WTC11 (cell line): ENCODE data around the gene LRRN1. TPM values are rescaled to one million over a fixed set of nuclear protein-coding genes. Genes with fewer than 3 reads are reported as not detected.

Experiments
- ATAC-seq: fragments of 200-7000 bp; cut with Tn5 transposase; 2 replicates; pipeline ENCODE4 v1.10.0; 2021; ENCODE audit warnings: mild to moderate bottlenecking, moderate library complexity
- CTCF ChIA-PET: fragments of 300-600 bp; sonication (Branson Sonifier 250); formaldehyde crosslinking; loops from one replicate; lab custom pipeline; 2021; ENCODE audit warnings: antibody characterized with exemption; lab: Charles Lee
- POLR2A ChIA-PET: fragments of 350-600 bp; sonication (Branson Sonifier 250); formaldehyde crosslinking; loops from one replicate; lab custom pipeline; 2021; ENCODE audit warnings: antibody characterized with exemption; lab: Charles Lee
- DNase-seq: peaks from one replicate; pipeline ENCODE4 v3.0.0; 2021; ENCODE audit warnings: low spot score
- H3K27ac Mint-ChIP-seq: 2 replicates; pipeline ENCODE4 v1.8.0; 2021; ENCODE audit warnings: mixed read lengths
- H3K27me3 Mint-ChIP-seq: 2 replicates; pipeline ENCODE4 v1.8.0; 2021; ENCODE audit warnings: low read depth, mild to moderate bottlenecking, moderate library complexity, mixed read lengths
- H3K36me3 Mint-ChIP-seq: 2 replicates; pipeline ENCODE4 v1.8.0; 2021; ENCODE audit warnings: mixed read lengths
- H3K4me1 Mint-ChIP-seq: 2 replicates; pipeline ENCODE4 v1.8.0; 2022; ENCODE audit warnings: mixed read lengths
- H3K4me3 Mint-ChIP-seq: 2 replicates; pipeline ENCODE4 v1.8.0; 2021; ENCODE audit warnings: mild to moderate bottlenecking, moderate library complexity, mixed read lengths
- H3K9me3 Mint-ChIP-seq: 2 replicates; pipeline ENCODE4 v1.8.0; 2021; ENCODE audit warnings: mixed read lengths
- ATF1 ChIP-seq: sonication (generic); formaldehyde crosslinking; IDR thresholded peaks from 2 replicates; pipeline ENCODE4 v1.8.1; 2023; ENCODE audit warnings: mild to moderate bottlenecking, moderate library complexity, missing genetic modification reagents
- ATF3 ChIP-seq: sonication (generic); formaldehyde crosslinking; conservative IDR thresholded peaks from 2 replicates; pipeline ENCODE4 v1.8.1; 2022; ENCODE audit warnings: mild to moderate bottlenecking, missing genetic modification reagents
- FOXJ3 ChIP-seq: sonication (generic); formaldehyde crosslinking; IDR thresholded peaks from 2 replicates; pipeline ENCODE4 v1.9.0; 2021; ENCODE audit warnings: missing genetic modification reagents, mild to moderate bottlenecking, borderline replicate concordance
- GTF2I ChIP-seq: fragments of 250-450 bp; sonication (Bioruptor Pico); conservative IDR thresholded peaks from 2 replicates; pipeline ENCODE4 v1.4.0; 2021; ENCODE audit warnings: mild to moderate bottlenecking
- NFYB ChIP-seq: sonication (generic); formaldehyde crosslinking; conservative IDR thresholded peaks from 2 replicates; pipeline ENCODE4 v1.8.0; 2022; ENCODE audit warnings: low read depth, missing genetic modification reagents
- NR1H2 ChIP-seq: sonication (generic); formaldehyde crosslinking; IDR thresholded peaks from 2 replicates; pipeline ENCODE4 v1.9.0; 2021; ENCODE audit warnings: mild to moderate bottlenecking, moderate library complexity, missing genetic modification reagents
- TP53 ChIP-seq: sonication (generic); formaldehyde crosslinking; IDR thresholded peaks from 2 replicates; pipeline ENCODE4 v1.8.1; 2023; ENCODE audit warnings: mild to moderate bottlenecking, missing genetic modification reagents
- ZNF121 ChIP-seq: sonication (generic); formaldehyde crosslinking; IDR thresholded peaks from 2 replicates; pipeline ENCODE4 v1.8.0; 2023; ENCODE audit warnings: missing genetic modification reagents
- ZNF263 ChIP-seq: sonication (generic); formaldehyde crosslinking; IDR thresholded peaks from 2 replicates; pipeline ENCODE4 v1.8.1; 2022; ENCODE audit warnings: low read depth, mild to moderate bottlenecking, moderate library complexity, missing genetic modification reagents
- ZNF317 ChIP-seq: sonication (generic); formaldehyde crosslinking; IDR thresholded peaks from 2 replicates; pipeline ENCODE4 v1.8.1; 2023; ENCODE audit warnings: low read depth, mild to moderate bottlenecking, moderate library complexity, missing genetic modification reagents, borderline replicate concordance
- total RNA-seq: library from RNA; stranded (reverse); gene quantifications from 3 replicates; pipeline ENCODE4 v1.2.3, GENCODE V29; 2021
- TF ChIP-seq, protein P1 (sequence below): sonication (generic); formaldehyde crosslinking; IDR thresholded peaks from 2 replicates; pipeline ENCODE4 v1.8.1; 2023; ENCODE audit warnings: mild to moderate bottlenecking, missing genetic modification reagents
- TF ChIP-seq, protein P2 (sequence below): sonication (generic); formaldehyde crosslinking; IDR thresholded peaks from 2 replicates; pipeline ENCODE4 v1.8.0; 2022; ENCODE audit warnings: mild to moderate bottlenecking, missing genetic modification reagents
- TF ChIP-seq, protein P3 (sequence below): fragments of 250-450 bp; sonication (Bioruptor Pico); conservative IDR thresholded peaks from 2 replicates; pipeline ENCODE4 v1.9.0; 2021; ENCODE audit warnings: mild to moderate bottlenecking
- TF ChIP-seq, protein P4 (sequence below): sonication (generic); formaldehyde crosslinking; IDR thresholded peaks from 2 replicates; pipeline ENCODE4 v1.8.1; 2023; ENCODE audit warnings: mild to moderate bottlenecking, missing genetic modification reagents, moderate library complexity
- TF ChIP-seq, protein P5 (sequence below): sonication (generic); formaldehyde crosslinking; IDR thresholded peaks from 2 replicates; pipeline ENCODE4 v1.8.1; 2022; ENCODE audit warnings: low read depth, missing genetic modification reagents, borderline replicate concordance
- TF ChIP-seq, protein P6 (sequence below): fragments of 250-450 bp; sonication (Bioruptor Pico); IDR thresholded peaks from 2 replicates; pipeline ENCODE4 v1.8.0; 2021; ENCODE audit warnings: mild to moderate bottlenecking

The LRRN1 gene
- total RNA-seq, 1 experiment from 2014 or later = 114 TPM

DNA sequence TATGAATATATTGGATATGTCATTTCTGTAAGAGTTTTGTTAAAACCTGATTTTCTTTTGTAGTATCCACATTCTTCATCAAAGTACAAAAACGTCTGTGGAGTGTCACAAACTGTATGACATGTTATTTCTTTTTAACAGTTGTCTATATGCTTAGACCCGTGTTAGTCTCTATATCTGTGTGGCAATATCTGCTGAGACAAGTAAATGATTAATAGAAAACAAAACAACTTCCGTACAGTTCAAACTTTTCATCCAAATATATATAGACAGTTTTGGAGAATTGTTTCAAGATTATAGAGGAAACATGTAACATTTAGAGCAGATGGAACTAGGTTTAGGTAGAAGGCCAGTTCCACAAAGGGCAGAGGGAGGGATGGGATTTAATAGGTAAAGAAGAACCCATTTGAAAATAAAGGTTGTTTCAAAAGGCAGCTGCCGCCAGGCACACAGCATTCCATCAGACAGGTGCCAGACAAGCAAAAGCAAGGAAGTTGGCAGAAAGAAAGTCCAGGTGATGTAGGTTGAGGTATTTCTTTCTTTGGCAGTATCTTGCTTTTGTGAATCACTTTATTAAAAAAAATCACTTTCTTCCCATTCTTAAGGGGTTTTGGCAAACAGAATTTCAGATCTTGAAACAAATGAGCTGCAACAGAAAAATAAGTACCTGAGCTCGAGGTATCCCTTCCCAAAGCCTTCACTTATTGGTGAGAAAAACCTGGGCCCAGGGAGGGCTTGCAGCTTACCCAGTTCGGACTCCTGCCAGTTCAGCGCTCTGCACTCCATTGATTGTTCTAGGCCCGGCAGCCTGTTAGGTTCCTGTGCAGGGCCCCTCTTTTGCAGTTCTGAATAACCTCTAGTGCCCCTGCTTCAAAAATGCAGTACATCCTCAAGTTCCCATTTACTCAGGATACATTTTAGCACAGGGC, 49.0 kb downstream of the LRRN1 start (continued):
- TF ChIP-seq, protein P1, sequence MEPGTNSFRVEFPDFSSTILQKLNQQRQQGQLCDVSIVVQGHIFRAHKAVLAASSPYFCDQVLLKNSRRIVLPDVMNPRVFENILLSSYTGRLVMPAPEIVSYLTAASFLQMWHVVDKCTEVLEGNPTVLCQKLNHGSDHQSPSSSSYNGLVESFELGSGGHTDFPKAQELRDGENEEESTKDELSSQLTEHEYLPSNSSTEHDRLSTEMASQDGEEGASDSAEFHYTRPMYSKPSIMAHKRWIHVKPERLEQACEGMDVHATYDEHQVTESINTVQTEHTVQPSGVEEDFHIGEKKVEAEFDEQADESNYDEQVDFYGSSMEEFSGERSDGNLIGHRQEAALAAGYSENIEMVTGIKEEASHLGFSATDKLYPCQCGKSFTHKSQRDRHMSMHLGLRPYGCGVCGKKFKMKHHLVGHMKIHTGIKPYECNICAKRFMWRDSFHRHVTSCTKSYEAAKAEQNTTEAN (CRISPR knock-in tag) = no peak
- TF ChIP-seq, protein P2, sequence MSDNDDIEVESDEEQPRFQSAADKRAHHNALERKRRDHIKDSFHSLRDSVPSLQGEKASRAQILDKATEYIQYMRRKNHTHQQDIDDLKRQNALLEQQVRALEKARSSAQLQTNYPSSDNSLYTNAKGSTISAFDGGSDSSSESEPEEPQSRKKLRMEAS = no peak
- TF ChIP-seq, protein P3, sequence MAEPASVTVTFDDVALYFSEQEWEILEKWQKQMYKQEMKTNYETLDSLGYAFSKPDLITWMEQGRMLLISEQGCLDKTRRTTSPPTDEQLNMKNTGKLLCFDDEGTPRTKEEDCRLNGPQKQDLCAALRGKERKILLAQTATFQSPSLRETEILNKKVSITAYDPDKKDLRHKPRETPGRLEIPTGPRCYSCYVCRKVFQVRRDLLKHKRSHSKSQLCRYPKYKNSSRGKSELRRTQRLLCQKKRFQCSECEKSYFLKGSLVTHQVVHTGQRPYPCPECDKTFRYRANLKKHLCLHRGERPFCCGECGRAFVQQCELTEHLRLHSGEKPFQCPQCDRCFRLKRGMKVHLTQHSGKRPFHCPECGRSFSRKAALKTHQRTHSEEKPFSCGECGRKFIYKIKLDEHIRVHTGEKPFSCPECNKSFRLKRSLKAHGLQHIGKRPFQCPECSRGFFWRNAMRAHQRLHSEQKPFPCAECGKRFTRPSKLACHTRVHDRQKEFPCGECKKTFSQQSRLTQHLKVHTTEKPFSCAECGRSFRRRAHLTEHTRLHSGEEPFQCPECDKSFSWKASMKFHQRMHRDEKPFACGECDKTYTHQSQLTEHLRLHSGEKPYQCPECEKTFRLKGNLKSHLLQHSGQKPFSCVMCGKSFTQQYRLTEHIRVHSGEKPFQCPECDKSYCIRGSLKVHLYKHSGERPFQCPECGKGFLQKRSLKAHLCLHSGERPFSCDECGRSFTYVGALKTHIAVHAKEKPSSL = no peak
- TF ChIP-seq ZNF121 (CRISPR knock-in tag) = no peak
- TF ChIP-seq ATF3 (CRISPR knock-in tag) = no peak
- no peak for TF ChIP-seq ZNF317 (CRISPR knock-in tag)
- TF ChIP-seq NR1H2 (CRISPR knock-in tag) = no peak
- no peak for TF ChIP-seq FOXJ3 (CRISPR knock-in tag)

- peaks cover 45% of the 10 kb centered on the region for H3K4me1 Mint-ChIP-seq
- no peak overlapping the region for H3K4me3 Mint-ChIP-seq
- TF ChIP-seq GTF2I = no peak
- ATAC-seq = no peak
- DNase-seq = no peak
- H3K36me3 Mint-ChIP-seq = peaks cover 29% of the 10 kb centered on the region
- H3K27ac Mint-ChIP-seq = no peak overlapping the region
- POLR2A ChIA-PET = no interaction called here
- H3K9me3 Mint-ChIP-seq = no peaks in the 10 kb centered on the region
- no peaks in the 10 kb centered on the region for H3K27me3 Mint-ChIP-seq
- CTCF ChIA-PET = no interaction called here
Measured at GRCh38 chr3:3848923-3849275, 49.7 kb downstream of the LRRN1 start.

DNA sequence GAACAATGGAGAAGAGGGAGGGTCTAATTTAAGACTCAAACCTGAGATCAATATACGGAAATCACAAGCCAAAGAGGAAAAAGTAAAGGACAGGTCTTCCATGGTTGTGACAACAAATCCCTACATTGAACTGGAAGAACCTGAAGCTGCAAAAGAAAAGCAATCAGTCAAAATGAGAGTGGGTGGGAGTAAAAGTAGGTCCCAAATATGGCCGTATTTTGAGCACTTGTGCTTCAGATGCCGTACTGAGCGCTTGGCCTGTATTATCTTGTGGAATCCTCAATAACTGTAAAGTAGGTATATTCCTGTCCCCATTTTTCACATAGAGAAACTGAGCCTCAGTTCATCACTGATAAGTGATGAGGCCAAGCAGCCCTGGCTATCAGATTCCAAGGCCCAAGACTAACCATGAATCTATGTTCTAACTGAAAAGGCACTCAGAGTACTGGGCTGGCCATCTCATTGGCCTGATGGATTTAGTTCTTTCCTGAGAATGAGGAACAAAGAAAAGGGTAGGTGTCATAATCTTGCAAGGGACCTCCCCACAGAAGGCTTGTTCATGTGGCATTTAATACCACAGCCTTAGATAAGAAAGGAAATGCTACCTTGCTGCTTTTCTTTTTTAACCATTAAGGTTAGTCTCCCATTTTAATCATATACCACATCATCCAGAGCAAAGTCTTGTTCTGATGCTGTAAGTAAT, 52.5 kb downstream of the LRRN1 start:
- H3K27me3 Mint-ChIP-seq = no peaks in the 10 kb centered on the region
- ChIA-PET POLR2A (no interaction called here), CTCF (no interaction called here)
- no peak for DNase-seq
- H3K9me3 Mint-ChIP-seq = no peaks in the 10 kb centered on the region
- peak overlapping the region; percentile 57 for H3K27ac Mint-ChIP-seq
- H3K4me1 Mint-ChIP-seq = peaks cover 56% of the 10 kb centered on the region
- no peaks in the 10 kb centered on the region; the same call in 1 of the 2 replicates for H3K36me3 Mint-ChIP-seq
- no peak; the same call in 1 of the 2 replicates for ATAC-seq
- no peak overlapping the region for H3K4me3 Mint-ChIP-seq
- TF ChIP-seq ATF1 (CRISPR knock-in tag) (no peak), NFYB (CRISPR knock-in tag) (no peak), ZNF121 (CRISPR knock-in tag) (no peak), ZNF263 (CRISPR knock-in tag) (no peak), FOXJ3 (CRISPR knock-in tag) (no peak), TP53 (CRISPR knock-in tag) (no peak)
- TF ChIP-seq, protein P4, sequence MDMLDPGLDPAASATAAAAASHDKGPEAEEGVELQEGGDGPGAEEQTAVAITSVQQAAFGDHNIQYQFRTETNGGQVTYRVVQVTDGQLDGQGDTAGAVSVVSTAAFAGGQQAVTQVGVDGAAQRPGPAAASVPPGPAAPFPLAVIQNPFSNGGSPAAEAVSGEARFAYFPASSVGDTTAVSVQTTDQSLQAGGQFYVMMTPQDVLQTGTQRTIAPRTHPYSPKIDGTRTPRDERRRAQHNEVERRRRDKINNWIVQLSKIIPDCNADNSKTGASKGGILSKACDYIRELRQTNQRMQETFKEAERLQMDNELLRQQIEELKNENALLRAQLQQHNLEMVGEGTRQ = no peak
- TF ChIP-seq, protein P5, sequence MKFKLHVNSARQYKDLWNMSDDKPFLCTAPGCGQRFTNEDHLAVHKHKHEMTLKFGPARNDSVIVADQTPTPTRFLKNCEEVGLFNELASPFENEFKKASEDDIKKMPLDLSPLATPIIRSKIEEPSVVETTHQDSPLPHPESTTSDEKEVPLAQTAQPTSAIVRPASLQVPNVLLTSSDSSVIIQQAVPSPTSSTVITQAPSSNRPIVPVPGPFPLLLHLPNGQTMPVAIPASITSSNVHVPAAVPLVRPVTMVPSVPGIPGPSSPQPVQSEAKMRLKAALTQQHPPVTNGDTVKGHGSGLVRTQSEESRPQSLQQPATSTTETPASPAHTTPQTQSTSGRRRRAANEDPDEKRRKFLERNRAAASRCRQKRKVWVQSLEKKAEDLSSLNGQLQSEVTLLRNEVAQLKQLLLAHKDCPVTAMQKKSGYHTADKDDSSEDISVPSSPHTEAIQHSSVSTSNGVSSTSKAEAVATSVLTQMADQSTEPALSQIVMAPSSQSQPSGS (CRISPR knock-in tag) = no peak
- TF ChIP-seq, protein P6, sequence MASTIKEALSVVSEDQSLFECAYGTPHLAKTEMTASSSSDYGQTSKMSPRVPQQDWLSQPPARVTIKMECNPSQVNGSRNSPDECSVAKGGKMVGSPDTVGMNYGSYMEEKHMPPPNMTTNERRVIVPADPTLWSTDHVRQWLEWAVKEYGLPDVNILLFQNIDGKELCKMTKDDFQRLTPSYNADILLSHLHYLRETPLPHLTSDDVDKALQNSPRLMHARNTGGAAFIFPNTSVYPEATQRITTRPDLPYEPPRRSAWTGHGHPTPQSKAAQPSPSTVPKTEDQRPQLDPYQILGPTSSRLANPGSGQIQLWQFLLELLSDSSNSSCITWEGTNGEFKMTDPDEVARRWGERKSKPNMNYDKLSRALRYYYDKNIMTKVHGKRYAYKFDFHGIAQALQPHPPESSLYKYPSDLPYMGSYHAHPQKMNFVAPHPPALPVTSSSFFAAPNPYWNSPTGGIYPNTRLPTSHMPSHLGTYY (CRISPR knock-in tag) = no peak
